HEK293 (cell line): Measurements from ENCODE around the gene CACNA1B.

Experiments
- CTCF ChIA-PET: fragments of 350-600 bp; formaldehyde crosslinking; extraction: SDS; loops from one replicate; lab custom pipeline; 2021; ENCODE audit warnings: antibody characterized with exemption; lab: Yijun Ruan, JAX
- POLR2A ChIA-PET: fragments of 300-600 bp; formaldehyde crosslinking; extraction: SDS; loops from one replicate; lab custom pipeline; 2020; ENCODE audit warnings: antibody characterized with exemption, inconsistent platforms; lab: Yijun Ruan, JAX
- H3K27ac ChIP-seq: fragments of 200-500 bp; sonication (Bioruptor generic); 2 replicates; pipeline ENCODE4 v1.5.1; 2014; ENCODE audit warnings: low read depth, low read length, control low read depth, inconsistent platforms; ENCODE audit errors: extremely low read depth
- H3K36me3 ChIP-seq, 2 experiments: fragments of 200-500 bp in 1 of 2; sonication (Bioruptor generic) in 1 of 2; 1 replicate in 1 of 2; 2 replicates in 1 of 2; pipeline ENCODE4 v1.5.1; 2014 to 2017; ENCODE audit warnings: inconsistent platforms in 2 of 2, low read length in 2 of 2; ENCODE audit not compliant: control insufficient read depth in 2 of 2, insufficient read depth in 1 of 2
- H3K4me1 ChIP-seq: fragments of 200-500 bp; sonication (Bioruptor generic); 2 replicates; pipeline ENCODE4 v1.5.1; 2014; ENCODE audit warnings: mild to moderate bottlenecking, low read length, inconsistent platforms; ENCODE audit not compliant: control insufficient read depth, insufficient read depth
- H3K4me3 ChIP-seq: 2 replicates; pipeline ENCODE4 v1.5.1; 2011; ENCODE audit warnings: low read depth, mild to moderate bottlenecking, control low read depth, low read length, moderate library complexity
- H3K9me3 ChIP-seq: fragments of 200-500 bp; sonication (Bioruptor generic); 2 replicates; pipeline ENCODE4 v1.5.1; 2014; ENCODE audit warnings: low read depth, low read length, inconsistent platforms; ENCODE audit not compliant: control insufficient read depth, insufficient read depth
- BCL6B ChIP-seq: fragments of 450-650 bp; formaldehyde crosslinking; IDR thresholded peaks from 2 replicates; pipeline ENCODE4 v1.5.1; 2017; ENCODE audit warnings: missing biosample characterization, missing genetic modification characterization
- CTCF ChIP-seq: fragments of 450-650 bp; formaldehyde crosslinking; IDR thresholded peaks from 2 replicates; pipeline ENCODE4 v1.5.1; 2016; ENCODE audit warnings: missing biosample characterization, missing genetic modification characterization
- ELK4 ChIP-seq: IDR thresholded peaks from 2 replicates; pipeline ENCODE4 v1.6.1; 2011; ENCODE audit warnings: mild to moderate bottlenecking, low read depth, low read length, borderline replicate concordance
- GLIS2 ChIP-seq: fragments of 450-650 bp; formaldehyde crosslinking; IDR thresholded peaks from 2 replicates; pipeline ENCODE4 v1.5.1; 2016; ENCODE audit warnings: missing biosample characterization, missing genetic modification characterization
- KLF10 ChIP-seq: fragments of 450-650 bp; IDR thresholded peaks from 2 replicates; pipeline ENCODE4 v1.5.1; 2018; ENCODE audit warnings: missing biosample characterization, mild to moderate bottlenecking, missing genetic modification characterization
- MYNN ChIP-seq: fragments of 450-650 bp; formaldehyde crosslinking; IDR thresholded peaks from 2 replicates; pipeline ENCODE4 v1.5.1; 2016; ENCODE audit warnings: missing biosample characterization, missing genetic modification characterization, borderline replicate concordance
- OSR2 ChIP-seq: fragments of 450-650 bp; formaldehyde crosslinking; IDR thresholded peaks from 2 replicates; pipeline ENCODE4 v1.5.1; 2016; ENCODE audit warnings: missing biosample characterization, missing genetic modification characterization
- PBX3 ChIP-seq: sonication (generic); formaldehyde crosslinking; IDR thresholded peaks from 2 replicates; pipeline ENCODE4 v1.8.1; 2022; ENCODE audit warnings: mild to moderate bottlenecking, moderate library complexity, missing genetic modification reagents
- RBAK ChIP-seq: fragments of 450-650 bp; formaldehyde crosslinking; IDR thresholded peaks from 2 replicates; pipeline ENCODE4 v1.5.1; 2016; ENCODE audit warnings: missing biosample characterization, missing genetic modification characterization
- SCRT1 ChIP-seq: fragments of 450-650 bp; formaldehyde crosslinking; IDR thresholded peaks from 2 replicates; pipeline ENCODE4 v1.5.1; 2016; ENCODE audit warnings: missing biosample characterization, missing genetic modification characterization, borderline replicate concordance
- ZBTB6 ChIP-seq: fragments of 450-650 bp; formaldehyde crosslinking; IDR thresholded peaks from 2 replicates; pipeline ENCODE4 v1.5.1; 2017; ENCODE audit warnings: missing biosample characterization, missing genetic modification characterization
- ZNF121 ChIP-seq: fragments of 450-650 bp; formaldehyde crosslinking; IDR thresholded peaks from 2 replicates; pipeline ENCODE4 v1.5.1; 2016; ENCODE audit warnings: missing biosample characterization, missing genetic modification characterization
- ZNF133 ChIP-seq: fragments of 450-650 bp; formaldehyde crosslinking; IDR thresholded peaks from 2 replicates; pipeline ENCODE4 v1.5.1; 2016; ENCODE audit warnings: missing biosample characterization, missing genetic modification characterization
- ZNF157 ChIP-seq: fragments of 450-650 bp; formaldehyde crosslinking; IDR thresholded peaks from 2 replicates; pipeline ENCODE4 v1.5.1; 2016; ENCODE audit warnings: missing biosample characterization, missing genetic modification characterization
- ZNF248 ChIP-seq: fragments of 450-650 bp; formaldehyde crosslinking; IDR thresholded peaks from 2 replicates; pipeline ENCODE4 v1.5.1; 2017; ENCODE audit warnings: missing biosample characterization, missing genetic modification characterization
- ZNF266 ChIP-seq: fragments of 450-650 bp; formaldehyde crosslinking; IDR thresholded peaks from 2 replicates; pipeline ENCODE4 v1.5.1; 2016; ENCODE audit warnings: missing biosample characterization, missing genetic modification characterization, low read depth
- ZNF394 ChIP-seq: fragments of 450-650 bp; formaldehyde crosslinking; IDR thresholded peaks from 2 replicates; pipeline ENCODE4 v1.5.1; 2016; ENCODE audit warnings: missing biosample characterization, missing genetic modification characterization, mild to moderate bottlenecking, moderate library complexity, borderline replicate concordance
- ZNF658 ChIP-seq: fragments of 450-650 bp; formaldehyde crosslinking; IDR thresholded peaks from 2 replicates; pipeline ENCODE4; 2016; ENCODE audit warnings: missing biosample characterization, missing genetic modification characterization
- ZNF76 ChIP-seq: fragments of 450-650 bp; formaldehyde crosslinking; IDR thresholded peaks from 2 replicates; pipeline ENCODE4; 2016; ENCODE audit warnings: low read depth, missing biosample characterization, missing genetic modification characterization, borderline replicate concordance

CACNA1B gene

GRCh38 chr9:138101444-138102234 is 224.1 kb downstream of the CACNA1B start (continued):
- no peak for TF ChIP-seq ZNF76 (tag by site-specific recombination)
- TF ChIP-seq ZNF121 (tag by site-specific recombination) = no peak
- no peak for TF ChIP-seq SCRT1

- POLR2A ChIA-PET = interaction anchor here (0.6 kb wide), 1 partner anchor 78 kb away, joined by 3 read pairs; no protein-coding TSS in a partner anchor
- H3K9me3 ChIP-seq = no peaks in the 10 kb centered on the region
- H3K27ac ChIP-seq = no peak overlapping the region
- no peak for TF ChIP-seq ZNF133 (tag by site-specific recombination)
- no peak for TF ChIP-seq CTCF (tag by site-specific recombination)
- TF ChIP-seq ELK4 = no peak
- no peak for TF ChIP-seq ZNF248 (tag by site-specific recombination)
- TF ChIP-seq PBX3 = no peak
- TF ChIP-seq RBAK (tag by site-specific recombination) = no peak
- no peak for TF ChIP-seq OSR2
- TF ChIP-seq ZNF394 (tag by site-specific recombination) = no peak
- no peak for TF ChIP-seq ZNF658
- no peak for TF ChIP-seq GLIS2 (tag by site-specific recombination)
- no peak for TF ChIP-seq KLF10 (tag by site-specific recombination)
- TF ChIP-seq ZNF157 = no peak
- no peak for TF ChIP-seq ZNF266
- no peak for TF ChIP-seq MYNN
- no peak for TF ChIP-seq BCL6B
- no peak for TF ChIP-seq ZBTB6 (tag by site-specific recombination)
- H3K4me1 ChIP-seq = no peaks in the 10 kb centered on the region
- no peak overlapping the region for H3K4me3 ChIP-seq
- CTCF ChIA-PET = interaction anchor here (1.1 to 1.2 kb wide), 5 partner anchors 10 to 429 kb away, joined by 3 to 4 read pairs (median 3); no protein-coding TSS in a partner anchor
- H3K36me3 ChIP-seq = no peaks in the 10 kb centered on the region
Observed at GRCh38 chr9:138102246-138103051, 224.9 kb downstream of the CACNA1B start.
